ENCODE measurements around the gene LEP. TPM values are rescaled to one million over a fixed set of nuclear protein-coding genes. Genes with fewer than 3 reads are reported as not detected.
A peak's percentile ranks its signal among the peaks of the same experiment; 100 is the strongest.

The LEP gene
- total RNA-seq, 1 donor from 2014 or later = not detected

GRCh38 chr7:128205068-128205467, 36.0 kb upstream of the LEP start:
- no peak for DNase-seq (ENCODE audit: low read depth)
- TF ChIP-seq, protein P1, sequence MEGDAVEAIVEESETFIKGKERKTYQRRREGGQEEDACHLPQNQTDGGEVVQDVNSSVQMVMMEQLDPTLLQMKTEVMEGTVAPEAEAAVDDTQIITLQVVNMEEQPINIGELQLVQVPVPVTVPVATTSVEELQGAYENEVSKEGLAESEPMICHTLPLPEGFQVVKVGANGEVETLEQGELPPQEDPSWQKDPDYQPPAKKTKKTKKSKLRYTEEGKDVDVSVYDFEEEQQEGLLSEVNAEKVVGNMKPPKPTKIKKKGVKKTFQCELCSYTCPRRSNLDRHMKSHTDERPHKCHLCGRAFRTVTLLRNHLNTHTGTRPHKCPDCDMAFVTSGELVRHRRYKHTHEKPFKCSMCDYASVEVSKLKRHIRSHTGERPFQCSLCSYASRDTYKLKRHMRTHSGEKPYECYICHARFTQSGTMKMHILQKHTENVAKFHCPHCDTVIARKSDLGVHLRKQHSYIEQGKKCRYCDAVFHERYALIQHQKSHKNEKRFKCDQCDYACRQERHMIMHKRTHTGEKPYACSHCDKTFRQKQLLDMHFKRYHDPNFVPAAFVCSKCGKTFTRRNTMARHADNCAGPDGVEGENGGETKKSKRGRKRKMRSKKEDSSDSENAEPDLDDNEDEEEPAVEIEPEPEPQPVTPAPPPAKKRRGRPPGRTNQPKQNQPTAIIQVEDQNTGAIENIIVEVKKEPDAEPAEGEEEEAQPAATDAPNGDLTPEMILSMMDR (conservative IDR thresholded peaks at IDR 0.05; ENCODE audit: low read depth, low read length) = no peak
- no peak overlapping the region for H3K4me3 ChIP-seq (ENCODE audit: low read depth, low read length)

DNA sequence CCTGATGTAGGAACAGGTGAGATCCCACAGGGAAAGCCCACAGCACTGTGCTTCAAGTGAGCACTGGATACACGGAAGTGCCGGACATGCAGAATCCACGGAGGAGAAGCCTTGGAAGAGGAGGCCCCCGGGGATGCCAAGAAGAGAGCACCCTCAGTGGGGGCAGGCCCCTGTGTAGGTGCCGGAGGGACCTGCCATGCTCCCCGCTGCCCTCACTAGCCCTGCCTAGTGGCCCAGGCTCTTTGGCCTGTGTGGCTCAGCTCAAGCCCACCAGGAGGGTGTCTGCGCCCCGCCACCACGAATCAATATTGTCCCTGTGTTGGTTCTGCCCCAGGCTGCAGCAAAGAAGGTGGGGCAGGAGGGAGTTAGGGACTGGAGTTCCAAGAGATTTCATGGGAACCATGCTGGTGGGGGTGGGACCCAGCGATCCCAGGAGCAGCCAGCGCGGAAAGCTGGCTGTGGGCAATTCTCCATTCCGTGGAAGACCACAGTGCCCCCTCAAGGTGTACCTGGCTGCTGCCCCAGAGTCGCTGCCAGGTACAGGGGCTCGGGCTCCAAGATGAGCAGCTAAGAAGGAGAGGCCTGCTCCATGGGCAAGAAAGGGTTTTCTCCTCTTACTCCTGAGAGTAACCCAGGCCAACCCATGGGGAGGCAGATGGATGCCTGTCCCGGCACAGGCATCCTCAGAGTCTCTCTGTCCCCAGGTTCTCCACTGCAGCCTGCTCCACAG, 34.9 kb upstream of the LEP start:
- TF ChIP-seq, protein P1 (conservative IDR thresholded peaks at IDR 0.05; ENCODE audit: low read depth, low read length) = no peak
- no peak overlapping the region for H3K4me3 ChIP-seq (ENCODE audit: low read depth, low read length)
- no peak for DNase-seq (ENCODE audit: low read depth)

GRCh38 chr7:128206747-128207500, 34.2 kb upstream of the LEP start:
- DNase-seq (ENCODE audit: low read depth) = no peak
- H3K4me3 ChIP-seq (ENCODE audit: low read depth, low read length) = no peak overlapping the region
- TF ChIP-seq, protein P1 (conservative IDR thresholded peaks at IDR 0.05; ENCODE audit: low read depth, low read length) = no peak

- H3K4me3 ChIP-seq (ENCODE audit: low read depth, low read length) = no peak overlapping the region
- DNase-seq (ENCODE audit: low read depth) = no peak
- TF ChIP-seq, protein P1 (conservative IDR thresholded peaks at IDR 0.05; ENCODE audit: low read depth, low read length) = no peak
Observed at GRCh38 chr7:128207609-128208008, 33.5 kb upstream of the LEP start.

DNA sequence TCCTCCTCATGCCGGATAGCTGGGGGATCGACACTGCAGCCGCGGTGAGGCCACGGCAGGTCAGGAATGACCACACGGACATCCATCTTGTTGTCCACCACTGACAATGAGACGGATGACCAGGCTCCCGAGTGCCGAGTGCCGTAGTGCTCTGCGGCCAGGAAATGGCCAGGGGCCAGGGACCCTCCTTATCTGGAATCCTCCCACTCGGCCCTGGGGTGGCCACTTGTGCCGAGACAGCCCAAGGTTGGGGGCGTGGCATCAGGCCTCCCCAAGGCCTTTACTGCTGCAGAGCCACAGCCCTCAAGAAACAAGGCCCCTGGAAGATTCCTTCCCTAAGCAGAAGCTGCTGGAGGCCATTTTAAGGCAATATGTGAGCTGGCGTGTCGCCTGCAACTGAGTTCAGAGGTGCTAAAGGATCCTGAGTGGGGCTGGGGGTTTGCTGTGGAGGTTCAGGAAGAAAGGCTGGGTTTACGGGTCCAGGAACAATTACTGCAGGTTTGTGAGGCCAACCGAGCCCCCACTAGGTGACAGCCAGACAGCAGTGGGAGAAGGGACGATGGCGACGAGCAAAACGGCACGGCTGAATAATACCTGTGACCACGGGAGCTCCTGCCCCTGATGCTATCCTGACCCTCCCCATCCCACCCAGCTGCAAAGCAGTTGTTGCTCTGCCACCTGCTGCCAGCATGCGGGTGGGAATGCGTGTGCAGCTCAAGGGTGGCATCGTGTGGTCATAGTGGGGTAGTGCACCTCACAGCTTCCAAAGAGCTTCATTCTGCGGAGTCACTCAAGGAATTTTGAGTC, 31.6 kb upstream of the LEP start:
- DNase-seq (ENCODE audit: low read depth) = no peak
- TF ChIP-seq, protein P1 (conservative IDR thresholded peaks at IDR 0.05; ENCODE audit: low read depth, low read length) = peak; percentile 99
- no peak overlapping the region for H3K4me3 ChIP-seq (ENCODE audit: low read depth, low read length)

DNA sequence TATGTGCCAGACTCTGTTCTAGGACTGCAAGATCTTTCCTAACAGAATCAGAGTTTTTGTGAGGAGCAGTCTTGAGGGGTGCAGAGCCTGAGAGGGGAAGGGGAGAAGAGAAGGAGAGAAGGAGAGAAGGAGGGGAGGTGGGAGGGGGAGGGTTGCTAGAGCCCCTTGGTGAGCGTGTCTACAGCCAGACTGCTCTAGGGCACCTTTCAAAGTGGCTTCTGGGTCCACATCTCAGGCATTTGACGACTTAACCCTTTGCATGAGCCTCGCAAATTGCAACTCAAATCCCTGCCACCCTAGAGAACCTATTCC, 31.1 kb upstream of the LEP start:
- H3K4me3 ChIP-seq (ENCODE audit: low read depth, low read length) = no peak overlapping the region
- no peak for DNase-seq (ENCODE audit: low read depth)
- TF ChIP-seq, protein P1 (conservative IDR thresholded peaks at IDR 0.05; ENCODE audit: low read depth, low read length) = no peak

Data from epithelial cell of proximal tubule (primary cell).